Ovary (tissue), 9 donors: ENCODE measurements around the gene CARM1. TPM values are rescaled to one million over a fixed set of nuclear protein-coding genes. Genes with fewer than 3 reads are reported as not detected.
"Not testable (repeated sequence)": the region's sequence is repeated elsewhere in the genome, so short reads cannot be mapped to it uniquely, and the experiment has no call there.

ENCODE experiments used
- DNase-seq, 5 donors: peaks; one replicate each; pipeline ENCODE4 v3.0.0-alpha.2; 2019 to 2020
- H3K27ac ChIP-seq, 2 donors: fragments of 200-600 bp; one replicate each; pipeline versions ENCODE4 v1.5.1 to v1.8.0; 2019 to 2022
- H3K27me3 ChIP-seq: fragments of 200-600 bp; one replicate; pipeline ENCODE4 v1.8.0; 2022
- H3K36me3 ChIP-seq: fragments of 200-600 bp; sonication (generic); one replicate; pipeline ENCODE4 v1.5.1; 2019
- H3K4me1 ChIP-seq: one replicate; pipeline ENCODE4 v1.8.1; 2013; ENCODE audit warnings: mild to moderate bottlenecking, moderate library complexity; ENCODE audit not compliant: insufficient read depth
- H3K4me3 ChIP-seq: fragments of 200-600 bp; sonication (generic); one replicate; pipeline ENCODE4 v1.5.1; 2017
- H3K9me3 ChIP-seq, 2 donors: fragments of 200-600 bp in 1 of 2; sonication (generic) in 1 of 2; one replicate each; pipeline versions ENCODE4 v1.5.1 to v1.8.1; 2013 to 2019; ENCODE audit warnings: mild to moderate bottlenecking in 1 of 2, moderate library complexity in 1 of 2
- EP300 ChIP-seq: sonication (generic); formaldehyde crosslinking; IDR thresholded peaks from one replicate; pipeline ENCODE4 v1.6.1; 2017; ENCODE audit warnings: antibody characterized with exemption
- POLR2A ChIP-seq: fragments of 450-650 bp; IDR thresholded peaks from one replicate; pipeline ENCODE4 v1.6.1; 2017; ENCODE audit warnings: antibody characterized with exemption, mild to moderate bottlenecking, moderate library complexity
- WGBS, 3 donors: extraction: QIAGEN DNeasy Blood & Tissue Kit in 1 of 3; methylation state at CpG; one replicate each; pipeline versions ENCODE4 v1.1.5 to v1.1.7; 2013 to 2017; 5-methylcytosine and 5-hydroxymethylcytosine counted together
- intact Hi-C, 4 donors: fragments of 100-400 bp; cut with DNase I; formaldehyde crosslinking; loops; one replicate each; pipeline versions ENCODE4 v1.11.0 to v1.15.1; 2022 to 2023
- polyA plus RNA-seq, 2 donors: library from polyadenylated mRNA; stranded (reverse); fragments of 200-250 nt in 1 of 2; fragments of 350-450 nt in 1 of 2; fragmentation: Illumina TruSeq in 1 of 2; extraction: RNeasy Lipid Tissue Mini Kit (QIAGEN cat#74804) in 1 of 2; gene quantifications; one replicate each; pipeline ENCODE4 v1.2.3, GENCODE V29; 2013 to 2014
- total RNA-seq, 7 donors: library from RNA; depleted of rRNA in 2 of 7; stranded (reverse); fragments of >200 nt in 2 of 7; fragmentation: NEBNext Ultra II Directional in 3 of 7; extraction: Animal tissue kit (Norgen Biotek cat#: 25700) in 3 of 7; gene quantifications; one replicate each; pipeline versions ENCODE4 v1.1.0 to v1.2.4, GENCODE V29; 2016 to 2023
- TF ChIP-seq, protein P1 (sequence below), 3 donors: fragments of 450-650 bp in 2 of 3; fragments of 200-600 bp in 1 of 3; IDR thresholded peaks; one replicate each; pipeline versions ENCODE4 v1.5.1 to v1.8.0; 2016 to 2022; ENCODE audit warnings: antibody characterized with exemption in 3 of 3, mild to moderate bottlenecking in 1 of 3
- donor health status: DM: no; HTN: no; CAD: no; lungs with moderate emphysema.
- donor health status: DM: no; HTN: no; CAD: no.
- donor health status: Bipolar disorder and iron deficiency.
- donor health status: DM: yes; HTN: yes; CAD: no.
- donor health status: DM: no; HTN: no; CAD: no.
- donor health status: DM: yes; HTN: yes; CAD: no.

The CARM1 gene
- total and polyA plus RNA-seq, 9 donors: 10.1 to 42.1 (median 38.1) TPM

DNA sequence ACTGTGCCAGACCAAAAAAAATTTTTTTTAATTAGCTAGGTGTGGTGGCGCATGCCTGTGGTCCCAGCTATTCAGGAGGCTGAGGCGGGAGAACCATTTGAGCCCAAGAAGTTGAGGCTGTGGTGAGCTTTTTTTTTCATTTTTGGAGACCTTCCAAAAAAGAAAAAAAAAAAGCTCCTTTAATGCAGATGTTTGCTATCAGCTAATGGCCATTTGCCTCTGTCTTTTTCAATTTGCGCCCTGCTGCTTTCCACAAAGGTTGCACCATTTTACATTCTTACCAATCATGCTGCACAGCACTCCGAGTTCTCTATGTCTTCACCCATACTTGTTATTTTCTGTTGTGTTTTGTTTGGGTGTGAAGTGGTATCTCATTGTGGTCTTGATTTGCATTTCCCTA lies 73.9 kb downstream of the CARM1 start:
- no peaks in the 10 kb centered on the region for H3K27me3 ChIP-seq
- H3K4me3 ChIP-seq: no peak overlapping the region
- intact Hi-C loops: loop anchor here in 1 of 4 donors (10.0 kb wide), 2 partner anchors 170 to 270 kb away; no protein-coding TSS in a partner anchor
- no peak for DNase-seq
- H3K4me1 ChIP-seq: no peaks in the 10 kb centered on the region
- H3K36me3 ChIP-seq: no peaks in the 10 kb centered on the region
- no peaks in the 10 kb centered on the region for H3K9me3 ChIP-seq
- H3K27ac ChIP-seq: no peak overlapping the region
- 74 to 79% (median 77%) methylated on average over 4 of the region's 4 CpGs for WGBS, 3 donors
- TF ChIP-seq, protein P1, sequence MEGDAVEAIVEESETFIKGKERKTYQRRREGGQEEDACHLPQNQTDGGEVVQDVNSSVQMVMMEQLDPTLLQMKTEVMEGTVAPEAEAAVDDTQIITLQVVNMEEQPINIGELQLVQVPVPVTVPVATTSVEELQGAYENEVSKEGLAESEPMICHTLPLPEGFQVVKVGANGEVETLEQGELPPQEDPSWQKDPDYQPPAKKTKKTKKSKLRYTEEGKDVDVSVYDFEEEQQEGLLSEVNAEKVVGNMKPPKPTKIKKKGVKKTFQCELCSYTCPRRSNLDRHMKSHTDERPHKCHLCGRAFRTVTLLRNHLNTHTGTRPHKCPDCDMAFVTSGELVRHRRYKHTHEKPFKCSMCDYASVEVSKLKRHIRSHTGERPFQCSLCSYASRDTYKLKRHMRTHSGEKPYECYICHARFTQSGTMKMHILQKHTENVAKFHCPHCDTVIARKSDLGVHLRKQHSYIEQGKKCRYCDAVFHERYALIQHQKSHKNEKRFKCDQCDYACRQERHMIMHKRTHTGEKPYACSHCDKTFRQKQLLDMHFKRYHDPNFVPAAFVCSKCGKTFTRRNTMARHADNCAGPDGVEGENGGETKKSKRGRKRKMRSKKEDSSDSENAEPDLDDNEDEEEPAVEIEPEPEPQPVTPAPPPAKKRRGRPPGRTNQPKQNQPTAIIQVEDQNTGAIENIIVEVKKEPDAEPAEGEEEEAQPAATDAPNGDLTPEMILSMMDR (IDR thresholded peaks at IDR 0.05): no peak
- no peak for TF ChIP-seq POLR2A

DNA sequence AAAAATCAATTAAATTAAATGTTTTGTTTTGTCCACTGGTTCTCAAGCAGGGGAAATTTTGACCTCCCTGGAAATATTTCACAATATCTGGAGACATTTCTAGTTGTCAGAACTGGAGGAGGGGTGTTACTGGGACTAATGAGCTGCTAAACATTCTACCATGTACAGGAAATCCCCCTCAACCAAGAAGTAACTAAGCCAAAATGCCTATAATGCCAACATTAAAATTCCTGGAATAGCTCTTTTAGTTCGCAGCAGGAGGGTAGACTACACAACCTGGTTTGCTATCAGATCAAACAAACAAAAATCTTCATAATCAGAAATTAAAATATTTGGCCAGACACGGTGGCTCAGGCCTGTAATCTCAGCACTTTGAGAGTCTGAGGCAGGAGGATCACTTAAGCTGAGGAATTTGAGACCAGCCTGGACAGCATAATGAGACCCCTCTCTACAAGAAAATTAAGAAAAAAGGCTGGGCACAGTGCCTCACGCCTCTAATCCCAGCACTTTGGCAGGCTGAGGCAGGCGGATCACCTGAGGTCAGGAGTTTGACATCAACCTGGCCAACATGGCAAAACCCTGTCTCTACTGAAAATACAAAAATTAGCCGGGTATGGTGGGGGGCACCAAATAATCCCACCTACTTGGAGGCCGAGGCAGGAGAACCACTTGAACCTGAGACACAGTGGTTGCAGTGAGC lies 75.8 kb downstream of the CARM1 start:
- Histone ChIP-seq H3K4me1 (no peaks in the 10 kb centered on the region), H3K27ac (no peak overlapping the region), H3K9me3 (no peaks in the 10 kb centered on the region), H3K4me3 (no peak overlapping the region), H3K36me3 (no peaks in the 10 kb centered on the region), H3K27me3 (no peaks in the 10 kb centered on the region)
- DNase-seq: no peak
- intact Hi-C loops: loop anchor here in 1 of 4 donors (10.0 kb wide), 2 partner anchors 168 to 268 kb away; no protein-coding TSS in a partner anchor
- TF ChIP-seq EP300 (no peak), POLR2A (no peak)
- TF ChIP-seq, protein P1 (IDR thresholded peaks at IDR 0.05): no peak
- WGBS, 3 donors: 63 to 64% (median 63%) methylated on average over 6 of the region's 6 CpGs

DNA sequence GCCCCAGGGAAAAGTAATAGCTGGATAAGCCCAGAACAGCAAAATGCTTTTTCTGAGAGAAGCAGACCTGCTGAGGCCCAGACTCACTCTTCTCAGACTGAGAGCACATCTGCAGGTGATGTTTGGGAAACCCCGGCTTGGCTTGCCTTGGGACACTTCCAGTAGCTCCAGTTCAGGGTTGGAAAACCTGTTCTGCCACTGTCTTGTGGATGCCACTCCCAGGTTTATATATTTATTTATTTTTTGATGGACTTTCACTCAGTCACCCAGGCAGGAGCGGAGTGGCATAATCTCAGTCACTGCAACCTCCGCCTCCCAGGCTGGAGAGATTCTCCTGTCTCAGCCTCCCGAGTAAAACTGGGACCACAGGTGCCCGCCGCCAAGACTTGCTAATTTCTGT lies 81.5 kb downstream of the CARM1 start:
- Histone ChIP-seq H3K9me3 (no peaks in the 10 kb centered on the region), H3K27me3 (no peaks in the 10 kb centered on the region)

DNA sequence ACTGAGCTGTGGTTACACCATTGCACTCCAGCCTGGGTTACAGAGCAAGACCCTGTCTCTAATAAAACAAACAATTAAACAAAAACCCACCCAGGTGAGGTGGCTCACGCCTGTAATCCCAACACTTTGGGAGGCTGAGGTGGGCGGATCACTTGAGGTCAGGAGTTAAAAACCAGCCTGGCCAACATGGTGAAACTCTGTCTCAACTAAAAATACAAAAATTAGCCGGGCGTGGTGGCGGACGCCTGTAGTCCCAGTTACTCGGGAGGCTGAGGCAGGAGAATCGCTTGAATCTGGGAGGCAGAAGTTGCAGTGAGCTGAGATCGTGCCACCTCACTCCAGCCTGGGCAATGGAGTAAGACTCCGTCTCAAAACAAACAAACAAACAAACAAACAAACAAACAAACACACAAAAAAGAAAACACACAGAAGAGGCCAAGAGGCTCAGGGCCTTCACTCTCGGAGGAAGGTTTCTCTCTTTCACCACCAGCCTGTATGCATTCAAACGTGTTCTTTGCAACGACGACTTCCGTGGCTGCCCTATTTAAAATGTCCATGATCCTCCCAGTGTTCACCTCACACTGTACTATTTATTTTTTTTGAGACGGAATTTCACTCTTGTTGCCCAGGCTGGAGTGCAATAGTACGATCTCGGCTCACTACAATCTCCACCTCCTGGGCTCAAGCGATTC lies 88.1 kb downstream of the CARM1 start:
- H3K9me3 ChIP-seq, H3K4me3 ChIP-seq, intact Hi-C loops, H3K36me3 ChIP-seq, H3K4me1 ChIP-seq, DNase-seq, H3K27me3 ChIP-seq, H3K27ac ChIP-seq: not testable (repeated sequence)
- WGBS, 3 donors: 93 to 95% (median 94%) methylated on average over 19 of the region's 19 CpGs

More for the DNA sequence above, 81.5 kb downstream of the CARM1 start:
- DNase-seq: no peak
- Histone ChIP-seq H3K4me1 (no peaks in the 10 kb centered on the region), H3K36me3 (no peaks in the 10 kb centered on the region), H3K27ac (no peak overlapping the region), H3K4me3 (no peak overlapping the region)
- no peak for TF ChIP-seq POLR2A
- TF ChIP-seq EP300: no peak
- TF ChIP-seq, protein P1 (IDR thresholded peaks at IDR 0.05): no peak
- intact Hi-C loops: no loop called here
- WGBS, 3 donors: 94 to 96% (median 95%) methylated on average over 6 of the region's 6 CpGs
